K562 (cell line): ENCODE data around the gene RHOBTB3. TPM values are rescaled to one million over a fixed set of nuclear protein-coding genes. Genes with fewer than 3 reads are reported as not detected.
A peak's percentile ranks its signal among the peaks of the same experiment; 100 is the strongest.
"Not testable (repeated sequence)": the region's sequence is repeated elsewhere in the genome, so short reads cannot be mapped to it uniquely, and the experiment has no call there.

ENCODE experiments used
- ATAC-seq: fragments of 200-7000 bp; cut with Tn5 transposase; 3 replicates; pipeline ENCODE4 v1.9.1; 2020; ENCODE audit warnings: moderate library complexity
- BruUV-seq: library from RNA; stranded (reverse); fragments of 400-500 nt; replicated peaks from 2 replicates; lab custom pipeline; 2021; lab: Mats Ljungman, UMichigan
- CTCF ChIA-PET: fragments of 300-600 bp; formaldehyde crosslinking; extraction: SDS; loops from one replicate; lab custom pipeline; 2021; ENCODE audit warnings: low intra/inter-chr PET ratio; lab: Yijun Ruan, JAX
- POLR2A ChIA-PET: fragments of 300-600, 350-650 bp; sonication (Branson Sonifier 250); formaldehyde crosslinking; extraction: SDS; loops from one replicate; lab custom pipeline; 2021; ENCODE audit warnings: antibody characterized with exemption, inconsistent platforms; lab: Yijun Ruan, JAX
- DNase-seq, 4 experiments: peaks; one replicate each; pipeline versions ENCODE4 v3.0.0 to v3.0.0-alpha.2; 2011 to 2018; ENCODE audit warnings: low spot score in 3 of 4, mixed read lengths in 3 of 4; ENCODE audit errors: extremely low read depth in 1 of 4
- FAIRE-seq: peaks from 2 replicates; lab custom pipeline; 2011; peaks lifted over from hg19 to GRCh38; lab: Jason Lieb, UNC
- H2AFZ ChIP-seq: 2 replicates; pipeline ENCODE4 v1.6.0; 2011; ENCODE audit warnings: low read depth, low read length, control low read depth, inconsistent platforms
- H3K27ac ChIP-seq: fragments of 200-600 bp; 3 replicates; pipeline ENCODE4 v1.8.0; 2011; ENCODE audit warnings: low read depth, mild to moderate bottlenecking, control low read depth, inconsistent platforms, low read length, moderate library complexity, mixed read lengths; ENCODE audit errors: extremely low read depth
- H3K27me3 ChIP-seq, 2 experiments: fragments of 300-600 bp in 1 of 2; 2 replicates in 1 of 2; 3 replicates in 1 of 2; pipeline versions ENCODE4 v1.6.0 to v1.8.0; 2011; ENCODE audit warnings: inconsistent platforms in 2 of 2, low read length in 2 of 2, mild to moderate bottlenecking in 1 of 2, mixed read lengths in 1 of 2, moderate library complexity in 1 of 2; ENCODE audit not compliant: control insufficient read depth in 2 of 2, insufficient read depth in 2 of 2
- H3K36me3 ChIP-seq: fragments of 300-600 bp; 3 replicates; pipeline ENCODE4 v1.8.0; 2011; ENCODE audit warnings: mild to moderate bottlenecking, low read length, inconsistent platforms; ENCODE audit not compliant: control insufficient read depth, insufficient read depth
- H3K4me1 ChIP-seq, 2 experiments: fragments of 200-600 bp in 1 of 2; replicated peaks in 1 of 2; 2 replicates in 1 of 2; 3 replicates in 1 of 2; pipeline versions ENCODE4 v1.5.1 to v1.8.0; 2011; ENCODE audit warnings: inconsistent platforms in 2 of 2, low read length in 2 of 2, mild to moderate bottlenecking in 1 of 2, mixed read lengths in 1 of 2, moderate library complexity in 1 of 2; ENCODE audit not compliant: control insufficient read depth in 2 of 2, insufficient read depth in 2 of 2
- H3K4me2 ChIP-seq: 2 replicates; pipeline ENCODE4 v1.6.1; 2011; ENCODE audit warnings: low read length, control low read depth, inconsistent platforms, mixed read lengths; ENCODE audit not compliant: insufficient read depth
- H3K4me3 ChIP-seq: fragments of 200-600 bp; sonication (generic), shearing (Covaris generic); 2 replicates; pipeline ENCODE4 v1.5.1; 2016; ENCODE audit warnings: control low read depth, inconsistent platforms
- H3K79me2 ChIP-seq: fragments of 200-600 bp; 3 replicates; pipeline ENCODE4 v1.8.0; 2011; ENCODE audit warnings: low read length, inconsistent platforms; ENCODE audit not compliant: control insufficient read depth, insufficient read depth
- H3K9ac ChIP-seq, 2 experiments: 2 replicates each; pipeline versions ENCODE4 v1.6.0 to v1.6.1; 2011; ENCODE audit warnings: low read depth in 2 of 2, low read length in 2 of 2, control low read depth in 1 of 2, inconsistent platforms in 1 of 2, mild to moderate bottlenecking in 1 of 2, mixed read lengths in 1 of 2; ENCODE audit not compliant: insufficient read depth in 1 of 2
- H3K9me1 ChIP-seq: one replicate; pipeline ENCODE4 v1.6.0; 2011; ENCODE audit warnings: inconsistent platforms, mild to moderate bottlenecking, low read length, moderate library complexity; ENCODE audit not compliant: control insufficient read depth, insufficient read depth
- H3K9me3 ChIP-seq: replicated peaks from 2 replicates; pipeline ENCODE4 v1.5.1; 2011; ENCODE audit warnings: low read depth, low read length, inconsistent platforms; ENCODE audit not compliant: control insufficient read depth, insufficient read depth
- H4K20me1 ChIP-seq: replicated peaks from 2 replicates; pipeline ENCODE4 v1.6.1; 2011; ENCODE audit warnings: low read length, inconsistent platforms, mixed read lengths; ENCODE audit not compliant: control insufficient read depth, insufficient read depth
- CHCHD3 ChIP-seq: fragments of 250-450 bp; sonication (Bioruptor Pico); IDR thresholded peaks from 2 replicates; pipeline ENCODE4 v2.1.2; 2022; ENCODE audit warnings: mild to moderate bottlenecking
- CREB3 ChIP-seq: fragments of 450-650 bp; conservative IDR thresholded peaks from 2 replicates; pipeline ENCODE4 v1.6.1; 2016; ENCODE audit warnings: missing genetic modification characterization, low read depth, mild to moderate bottlenecking, missing compliant biosample characterization, moderate library complexity
- CREB3L1 ChIP-seq: fragments of 450-650 bp; IDR thresholded peaks from 2 replicates; pipeline ENCODE4 v1.6.1; 2014; ENCODE audit warnings: low read depth, mild to moderate bottlenecking, moderate library complexity, borderline replicate concordance
- HEY1 ChIP-seq: fragments of 250-450 bp; sonication (Bioruptor Pico); IDR thresholded peaks from 2 replicates; pipeline ENCODE4 v1.5.0; 2020; ENCODE audit warnings: mild to moderate bottlenecking, moderate library complexity, borderline replicate concordance
- NFIC ChIP-seq: fragments of 450-650 bp; IDR thresholded peaks from 2 replicates; pipeline ENCODE4 v1.6.1; 2017; ENCODE audit warnings: mild to moderate bottlenecking, inconsistent platforms
- PTBP1 ChIP-seq: fragments of 200-400 bp; formaldehyde crosslinking; IDR thresholded peaks from 2 replicates; pipeline ENCODE4 v1.6.1; 2017; ENCODE audit warnings: low read depth, low read length
- SMAD1 ChIP-seq: fragments of 150-350 bp; IDR thresholded peaks from 2 replicates; pipeline ENCODE4 v1.6.1; 2014; ENCODE audit warnings: low read length, low read depth; ENCODE audit not compliant: partially characterized antibody
- STAG1 ChIP-seq: sonication (generic); formaldehyde crosslinking; IDR thresholded peaks from 2 replicates; pipeline ENCODE4 v1.5.0; 2020; ENCODE audit warnings: missing genetic modification reagents, borderline replicate concordance
- STAT5A ChIP-seq: IDR thresholded peaks from 2 replicates; pipeline ENCODE4 v1.6.1; 2012; ENCODE audit warnings: low read length, inconsistent platforms, borderline replicate concordance
- ZNF121 ChIP-seq: sonication (generic); formaldehyde crosslinking; conservative IDR thresholded peaks from 2 replicates; pipeline ENCODE4 v1.8.0; 2022; ENCODE audit warnings: missing genetic modification reagents
- ZNF197 ChIP-seq: fragments of 200-800 bp; sonication (Bioruptor generic); IDR thresholded peaks from 2 replicates; pipeline ENCODE4 v1.6.1; 2016; ENCODE audit warnings: low read depth, missing genetic modification characterization, missing compliant biosample characterization
- ZNF76 ChIP-seq: fragments of 250-450 bp; sonication (Bioruptor Pico); IDR thresholded peaks from 2 replicates; pipeline ENCODE4 v1.4.0; 2020; ENCODE audit warnings: mild to moderate bottlenecking, moderate library complexity, borderline replicate concordance
- ZNF830 ChIP-seq: fragments of 250-450 bp; sonication (Bioruptor Pico); IDR thresholded peaks from 2 replicates; pipeline ENCODE4 v1.5.0; 2021; ENCODE audit warnings: mild to moderate bottlenecking
- ZSCAN32 ChIP-seq: fragments of 450-650 bp; formaldehyde crosslinking; IDR thresholded peaks from 2 replicates; pipeline ENCODE4 v1.4.0; 2020; ENCODE audit warnings: mild to moderate bottlenecking, moderate library complexity
- WGBS: fragments of 100-300 bp; shearing (Covaris generic); methylation state at CpG from one replicate; pipeline ENCODE4 v1.1.6; 2016; ENCODE audit warnings: low coverage, mixed read lengths; ENCODE audit not compliant: insufficient coverage; ENCODE audit errors: missing lambda C conversion rate; 5-methylcytosine and 5-hydroxymethylcytosine counted together
- in situ Hi-C: fragments of 300-500 bp; cut with MboI; formaldehyde crosslinking; loops from 4 replicates; pipeline ENCODE4 v1.15.0; 2018; ENCODE audit warnings: inconsistent platforms, mixed read lengths
- intact Hi-C: fragments of 100-400 bp; cut with micrococcal nuclease; formaldehyde crosslinking; loops from 2 replicates; pipeline ENCODE4 v1.14.2; 2022
- polyA plus RNA-seq, 8 experiments: library from polyadenylated mRNA; depleted of rRNA in 4 of 8; stranded (reverse) in 5 of 8; unstranded in 3 of 8; fragments of >200 nt; fragmentation: Nextera tagmentation in 2 of 8; fragmentation: Illumina TruSeq in 1 of 8; extraction: Ambion mirVana in 2 of 8; extraction: Trizol in 1 of 8; gene quantifications; 2 replicates each; pipeline versions ENCODE4 v1.2.1 to v1.2.3, GENCODE V29; 2011 to 2014; ENCODE audit warnings: inconsistent platforms in 1 of 8, missing spikeins in 1 of 8
- total RNA-seq, 7 experiments: library from RNA; depleted of rRNA in 6 of 7; stranded (reverse); fragments of >200 nt in 6 of 7; fragmentation: Illumina TruSeq in 2 of 7; extraction: Trizol in 2 of 7; gene quantifications; 2 replicates each; pipeline versions ENCODE4 v1.2.1 to v1.2.3, GENCODE V29; 2011 to 2021; ENCODE audit warnings: low replicate concordance in 1 of 7

Gene RHOBTB3
- total and polyA plus RNA-seq, 9 of the 15 experiments (the other 6 are each of a cell fraction or from before 2014, with no cell fraction given): 39.7 to 143 (median 115) TPM

GRCh38 chr5:95813035-95813434, 81.9 kb downstream of the RHOBTB3 start:
- H3K9ac ChIP-seq, H3K4me2 ChIP-seq, CTCF ChIA-PET, FAIRE-seq, DNase-seq, H3K4me3 ChIP-seq, H3K9me1 ChIP-seq, H3K27me3 ChIP-seq, H3K9me3 ChIP-seq, H3K79me2 ChIP-seq, intact Hi-C loops, ATAC-seq, H4K20me1 ChIP-seq, H2AFZ ChIP-seq, H3K36me3 ChIP-seq, in situ Hi-C loops, BruUV-seq, H3K27ac ChIP-seq: not testable (repeated sequence)
- 57% methylated on average over 8 of the region's 8 CpGs for WGBS
- peak; percentile 33; the same call in 1 of the 2 replicates for TF ChIP-seq NFIC
- peaks cover 9 to 10% of the 10 kb centered on the region in 2 experiments; a peak in 4 of 5 replicates for H3K4me1 ChIP-seq
- POLR2A ChIA-PET: interaction anchor here (0.8 to 1.3 kb wide), 3 partner anchors 11 to 65 kb away, joined by 3 to 4 read pairs (median 3); no protein-coding TSS in a partner anchor

GRCh38 chr5:95815155-95815729, 84.1 kb downstream of the RHOBTB3 start:
- BruUV-seq: no TSS peak
- H3K79me2 ChIP-seq: no peaks in the 10 kb centered on the region
- H3K9me1 ChIP-seq: no peaks in the 10 kb centered on the region
- no peaks in the 10 kb centered on the region for H4K20me1 ChIP-seq
- no peak overlapping the region for H2AFZ ChIP-seq
- no peak overlapping the region for H3K9ac ChIP-seq
- no peaks in the 10 kb centered on the region for H3K9me3 ChIP-seq
- no peak overlapping the region for H3K4me3 ChIP-seq
- ChIA-PET POLR2A (no interaction called here), CTCF (no interaction called here)
- H3K27me3 ChIP-seq: no peaks in the 10 kb centered on the region
- H3K4me1 ChIP-seq: peaks cover 10 to 11% of the 10 kb centered on the region in 2 experiments; a peak in 4 of 5 replicates
- ATAC-seq (no peak), DNase-seq (no peak), FAIRE-seq (no peak)
- H3K4me2 ChIP-seq: no peak overlapping the region
- intact Hi-C loops: no loop called here
- in situ Hi-C loops: no loop called here
- H3K27ac ChIP-seq: no peak overlapping the region
- H3K36me3 ChIP-seq: no peaks in the 10 kb centered on the region
- 41% methylated on average over 4 of the region's 4 CpGs for WGBS
- TF ChIP-seq ZNF121 (CRISPR knock-in tag): no peak
- TF ChIP-seq CREB3L1: no peak
- no peak for TF ChIP-seq HEY1 (CRISPR knock-in tag)
- TF ChIP-seq CHCHD3 (CRISPR knock-in tag): no peak
- no peak for TF ChIP-seq CREB3
- TF ChIP-seq ZNF197 (CRISPR knock-in tag): no peak
- TF ChIP-seq ZNF76 (CRISPR knock-in tag): no peak
- TF ChIP-seq ZSCAN32: no peak
- TF ChIP-seq STAT5A: no peak
- TF ChIP-seq SMAD1: no peak
- TF ChIP-seq ZNF830: no peak
- no peak for TF ChIP-seq PTBP1
- no peak for TF ChIP-seq STAG1 (CRISPR knock-in tag)
